K562 (cell line): ENCODE data around the gene ZNF740. TPM values are rescaled to one million over a fixed set of nuclear protein-coding genes. Genes with fewer than 3 reads are reported as not detected.

Source experiments
- ATAC-seq: fragments of 200-7000 bp; cut with Tn5 transposase; 3 replicates; pipeline ENCODE4 v1.9.1; 2020; ENCODE audit warnings: moderate library complexity
- BruUV-seq: library from RNA; stranded (reverse); fragments of 400-500 nt; replicated peaks from 2 replicates; lab custom pipeline; 2021; lab: Mats Ljungman, UMichigan
- CTCF ChIA-PET: fragments of 300-600 bp; formaldehyde crosslinking; extraction: SDS; loops from one replicate; lab custom pipeline; 2021; ENCODE audit warnings: low intra/inter-chr PET ratio; lab: Yijun Ruan, JAX
- POLR2A ChIA-PET: fragments of 300-600, 350-650 bp; sonication (Branson Sonifier 250); formaldehyde crosslinking; extraction: SDS; loops from one replicate; lab custom pipeline; 2021; ENCODE audit warnings: antibody characterized with exemption, inconsistent platforms; lab: Yijun Ruan, JAX
- DNase-seq, 4 experiments: peaks; one replicate each; pipeline versions ENCODE4 v3.0.0 to v3.0.0-alpha.2; 2011 to 2018; ENCODE audit warnings: low spot score in 3 of 4, mixed read lengths in 3 of 4; ENCODE audit errors: extremely low read depth in 1 of 4
- FAIRE-seq: peaks from 2 replicates; lab custom pipeline; 2011; peaks lifted over from hg19 to GRCh38; lab: Jason Lieb, UNC
- H2AFZ ChIP-seq: 2 replicates; pipeline ENCODE4 v1.6.0; 2011; ENCODE audit warnings: low read depth, low read length, control low read depth, inconsistent platforms
- H3K27ac ChIP-seq: fragments of 200-600 bp; 3 replicates; pipeline ENCODE4 v1.8.0; 2011; ENCODE audit warnings: low read depth, mild to moderate bottlenecking, control low read depth, inconsistent platforms, low read length, moderate library complexity, mixed read lengths; ENCODE audit errors: extremely low read depth
- H3K27me3 ChIP-seq, 2 experiments: fragments of 300-600 bp in 1 of 2; 2 replicates in 1 of 2; 3 replicates in 1 of 2; pipeline versions ENCODE4 v1.6.0 to v1.8.0; 2011; ENCODE audit warnings: inconsistent platforms in 2 of 2, low read length in 2 of 2, mild to moderate bottlenecking in 1 of 2, mixed read lengths in 1 of 2, moderate library complexity in 1 of 2; ENCODE audit not compliant: control insufficient read depth in 2 of 2, insufficient read depth in 2 of 2
- H3K36me3 ChIP-seq: fragments of 300-600 bp; 3 replicates; pipeline ENCODE4 v1.8.0; 2011; ENCODE audit warnings: mild to moderate bottlenecking, low read length, inconsistent platforms; ENCODE audit not compliant: control insufficient read depth, insufficient read depth
- H3K4me1 ChIP-seq, 2 experiments: fragments of 200-600 bp in 1 of 2; replicated peaks in 1 of 2; 2 replicates in 1 of 2; 3 replicates in 1 of 2; pipeline versions ENCODE4 v1.5.1 to v1.8.0; 2011; ENCODE audit warnings: inconsistent platforms in 2 of 2, low read length in 2 of 2, mild to moderate bottlenecking in 1 of 2, mixed read lengths in 1 of 2, moderate library complexity in 1 of 2; ENCODE audit not compliant: control insufficient read depth in 2 of 2, insufficient read depth in 2 of 2
- H3K4me2 ChIP-seq: 2 replicates; pipeline ENCODE4 v1.6.1; 2011; ENCODE audit warnings: low read length, control low read depth, inconsistent platforms, mixed read lengths; ENCODE audit not compliant: insufficient read depth
- H3K4me3 ChIP-seq: fragments of 200-600 bp; sonication (generic), shearing (Covaris generic); 2 replicates; pipeline ENCODE4 v1.5.1; 2016; ENCODE audit warnings: control low read depth, inconsistent platforms
- H3K79me2 ChIP-seq: fragments of 200-600 bp; 3 replicates; pipeline ENCODE4 v1.8.0; 2011; ENCODE audit warnings: low read length, inconsistent platforms; ENCODE audit not compliant: control insufficient read depth, insufficient read depth
- H3K9ac ChIP-seq, 2 experiments: 2 replicates each; pipeline versions ENCODE4 v1.6.0 to v1.6.1; 2011; ENCODE audit warnings: low read depth in 2 of 2, low read length in 2 of 2, control low read depth in 1 of 2, inconsistent platforms in 1 of 2, mild to moderate bottlenecking in 1 of 2, mixed read lengths in 1 of 2; ENCODE audit not compliant: insufficient read depth in 1 of 2
- H3K9me1 ChIP-seq: one replicate; pipeline ENCODE4 v1.6.0; 2011; ENCODE audit warnings: inconsistent platforms, mild to moderate bottlenecking, low read length, moderate library complexity; ENCODE audit not compliant: control insufficient read depth, insufficient read depth
- H3K9me3 ChIP-seq: replicated peaks from 2 replicates; pipeline ENCODE4 v1.5.1; 2011; ENCODE audit warnings: low read depth, low read length, inconsistent platforms; ENCODE audit not compliant: control insufficient read depth, insufficient read depth
- H4K20me1 ChIP-seq: replicated peaks from 2 replicates; pipeline ENCODE4 v1.6.1; 2011; ENCODE audit warnings: low read length, inconsistent platforms, mixed read lengths; ENCODE audit not compliant: control insufficient read depth, insufficient read depth
- ARNT ChIP-seq, 2 experiments: fragments of 450-650 bp; IDR thresholded peaks; 2 replicates each; pipeline ENCODE4 v1.6.1; 2016; ENCODE audit warnings: mild to moderate bottlenecking in 1 of 2
- EP400 ChIP-seq: fragments of 450-650 bp; IDR thresholded peaks from 2 replicates; pipeline ENCODE4 v1.6.1; 2017; ENCODE audit warnings: antibody characterized with exemption, mild to moderate bottlenecking, moderate library complexity
- GTF2F1 ChIP-seq: IDR thresholded peaks from 2 replicates; pipeline ENCODE4 v1.6.1; 2011; ENCODE audit warnings: low read depth, low read length, improper control_type of control experiment
- HNRNPLL ChIP-seq: fragments of 200-400 bp; formaldehyde crosslinking; IDR thresholded peaks from 2 replicates; pipeline ENCODE4 v1.6.1; 2017; ENCODE audit warnings: low read length, low read depth, mild to moderate bottlenecking; ENCODE audit not compliant: poor library complexity, severe bottlenecking
- ID3 ChIP-seq, 2 experiments: fragments of 250-450 bp in 1 of 2; fragments of 450-650 bp in 1 of 2; sonication (Bioruptor Pico) in 1 of 2; IDR thresholded peaks; 2 replicates each; pipeline versions ENCODE4 v1.6.1 to v1.8.0; 2016 to 2021; ENCODE audit warnings: mild to moderate bottlenecking in 2 of 2, moderate library complexity in 2 of 2, missing compliant biosample characterization in 1 of 2, missing genetic modification characterization in 1 of 2
- KAT7 ChIP-seq: sonication (generic); formaldehyde crosslinking; IDR thresholded peaks from 2 replicates; pipeline ENCODE4 v1.8.0; 2022; ENCODE audit warnings: missing genetic modification reagents, mild to moderate bottlenecking, borderline replicate concordance
- MCM3 ChIP-seq: fragments of 450-650 bp; IDR thresholded peaks from 2 replicates; pipeline ENCODE4 v1.6.1; 2016
- NFATC3 ChIP-seq: fragments of 450-650 bp; IDR thresholded peaks from 2 replicates; pipeline ENCODE4 v1.6.1; 2017; ENCODE audit warnings: mild to moderate bottlenecking
- NR2F6 ChIP-seq: fragments of 450-650 bp; formaldehyde crosslinking; IDR thresholded peaks from 2 replicates; pipeline ENCODE4 v1.4.0; 2020; ENCODE audit warnings: mild to moderate bottlenecking
- POLR3A ChIP-seq: IDR thresholded peaks from 2 replicates; pipeline ENCODE4 v1.6.1; 2011; ENCODE audit warnings: borderline replicate concordance, mild to moderate bottlenecking, moderate library complexity; ENCODE audit not compliant: insufficient read length, insufficient read depth; ENCODE audit errors: extremely low read depth
- PYGO2 ChIP-seq: fragments of 450-650 bp; IDR thresholded peaks from 2 replicates; pipeline ENCODE4 v1.6.1; 2016; ENCODE audit warnings: mild to moderate bottlenecking, missing genetic modification characterization, moderate library complexity, missing compliant biosample characterization
- SIX5 ChIP-seq, 2 experiments: IDR thresholded peaks; 2 replicates each; pipeline ENCODE4 v1.6.1; 2011; ENCODE audit warnings: low read length in 2 of 2, borderline replicate concordance in 1 of 2, low read depth in 1 of 2, mild to moderate bottlenecking in 1 of 2, moderate library complexity in 1 of 2; ENCODE audit not compliant: insufficient read depth in 1 of 2
- YBX1 ChIP-seq: fragments of 450-650 bp; IDR thresholded peaks from 2 replicates; pipeline ENCODE4 v1.7.1; 2016; ENCODE audit warnings: mild to moderate bottlenecking
- ZBED1 ChIP-seq: IDR thresholded peaks from 2 replicates; pipeline ENCODE4 v1.6.1; 2014
- ZFP91 ChIP-seq: sonication (generic); formaldehyde crosslinking; IDR thresholded peaks from 2 replicates; pipeline ENCODE4 v1.8.0; 2022; ENCODE audit warnings: mild to moderate bottlenecking, missing genetic modification reagents
- ZFPM2 ChIP-seq: fragments of 250-450 bp; sonication (Bioruptor Pico); IDR thresholded peaks from 2 replicates; pipeline ENCODE4 v1.5.1; 2022; ENCODE audit warnings: mild to moderate bottlenecking
- ZKSCAN1 ChIP-seq: fragments of 150-350 bp; IDR thresholded peaks from 2 replicates; pipeline ENCODE4 v1.6.1; 2016; ENCODE audit warnings: low read depth, low read length
- ZNF140 ChIP-seq: fragments of 250-450 bp; sonication (Bioruptor Pico); IDR thresholded peaks from 2 replicates; pipeline ENCODE4 v1.8.0; 2021; ENCODE audit warnings: moderate library complexity, mild to moderate bottlenecking, inconsistent platforms
- ZNF263 ChIP-seq: sonication (generic); formaldehyde crosslinking; IDR thresholded peaks from 2 replicates; pipeline ENCODE4 v1.8.0; 2022; ENCODE audit warnings: mild to moderate bottlenecking, missing genetic modification reagents, borderline replicate concordance
- ZNF384 ChIP-seq: IDR thresholded peaks from 2 replicates; pipeline ENCODE4 v1.6.1; 2012; ENCODE audit warnings: low read depth, low read length, improper control_type of control experiment
- WGBS: fragments of 100-300 bp; shearing (Covaris generic); methylation state at CpG from one replicate; pipeline ENCODE4 v1.1.6; 2016; ENCODE audit warnings: low coverage, mixed read lengths; ENCODE audit not compliant: insufficient coverage; ENCODE audit errors: missing lambda C conversion rate; 5-methylcytosine and 5-hydroxymethylcytosine counted together
- in situ Hi-C: fragments of 300-500 bp; cut with MboI; formaldehyde crosslinking; loops from 4 replicates; pipeline ENCODE4 v1.15.0; 2018; ENCODE audit warnings: inconsistent platforms, mixed read lengths
- intact Hi-C: fragments of 100-400 bp; cut with micrococcal nuclease; formaldehyde crosslinking; loops from 2 replicates; pipeline ENCODE4 v1.14.2; 2022
- polyA plus RNA-seq, 8 experiments: library from polyadenylated mRNA; depleted of rRNA in 4 of 8; stranded (reverse) in 5 of 8; unstranded in 3 of 8; fragments of >200 nt; fragmentation: Nextera tagmentation in 2 of 8; fragmentation: Illumina TruSeq in 1 of 8; extraction: Ambion mirVana in 2 of 8; extraction: Trizol in 1 of 8; gene quantifications; 2 replicates each; pipeline versions ENCODE4 v1.2.1 to v1.2.3, GENCODE V29; 2011 to 2014; ENCODE audit warnings: inconsistent platforms in 1 of 8, missing spikeins in 1 of 8
- total RNA-seq, 7 experiments: library from RNA; depleted of rRNA in 6 of 7; stranded (reverse); fragments of >200 nt in 6 of 7; fragmentation: Illumina TruSeq in 2 of 7; extraction: Trizol in 2 of 7; gene quantifications; 2 replicates each; pipeline versions ENCODE4 v1.2.1 to v1.2.3, GENCODE V29; 2011 to 2021; ENCODE audit warnings: low replicate concordance in 1 of 7

ZNF740 gene
- total and polyA plus RNA-seq, 9 of the 15 experiments (the other 6 are each of a cell fraction or from before 2014, with no cell fraction given): 0.57 to 46.4 (median 18.6) TPM

GRCh38 chr12:53233671-53234121 is 53.2 kb downstream of the ZNF740 start:
- no peak for ATAC-seq
- FAIRE-seq: no peak
- H3K27me3 ChIP-seq: no peaks in the 10 kb centered on the region
- H3K4me1 ChIP-seq: peaks cover 13 to 28% of the 10 kb centered on the region in 2 experiments
- no peak overlapping the region for H3K27ac ChIP-seq
- no peaks in the 10 kb centered on the region for H3K9me1 ChIP-seq
- TF ChIP-seq HNRNPLL: no peak
- no peak for TF ChIP-seq ZFPM2 (CRISPR knock-in tag)
- no peak for TF ChIP-seq GTF2F1
- no peak for TF ChIP-seq EP400
- no peak for TF ChIP-seq NFATC3
- no peak for TF ChIP-seq ZFP91 (CRISPR knock-in tag)
- no peak for TF ChIP-seq ID3 (CRISPR knock-in tag; IDR thresholded peaks at IDR 0.05)
- TF ChIP-seq ID3 (tag; IDR thresholded peaks at IDR 0.05): no peak
- no peak for TF ChIP-seq YBX1
- no peak for TF ChIP-seq ZKSCAN1
- no peak for TF ChIP-seq ZNF263 (CRISPR knock-in tag)
- TF ChIP-seq ZBED1: no peak
- TF ChIP-seq ZNF384: no peak
- no peak for TF ChIP-seq MCM3
- TF ChIP-seq ZNF140 (CRISPR knock-in tag): no peak
- TF ChIP-seq PYGO2 (tag): no peak
- TF ChIP-seq SIX5 (IDR thresholded peaks at IDR 0.05; ENCODE audit: borderline replicate concordance in 1 of 2, insufficient read depth in 1 of 2, low read depth in 1 of 2, low read length in 2 of 2): no peak
- no peak for TF ChIP-seq ARNT (IDR thresholded peaks at IDR 0.05)
- no peak for TF ChIP-seq POLR3A
- no peak for TF ChIP-seq KAT7 (CRISPR knock-in tag)
- no peak for TF ChIP-seq NR2F6
- no peak overlapping the region for H3K4me2 ChIP-seq
- intact Hi-C loops (no loop called here), in situ Hi-C loops (no loop called here)
- H4K20me1 ChIP-seq: no peaks in the 10 kb centered on the region; the same call in 1 of the 2 replicates
- H3K9ac ChIP-seq: 0 out of 4 replicates have a peak overlapping the region, but pooled peaks of 1 of the 2 experiments have one; percentile 8
- H3K4me3 ChIP-seq: no peak overlapping the region
- ChIA-PET POLR2A (interaction anchor here (0.9 to 1.4 kb wide), 4 partner anchors 9 to 12 kb away, joined by 3 to 8 read pairs (median 4); a partner anchor contains a TSS), CTCF (no interaction called here)
- no TSS peak for BruUV-seq
- no peak overlapping the region for H2AFZ ChIP-seq
- no peaks in the 10 kb centered on the region for H3K79me2 ChIP-seq
- no peaks in the 10 kb centered on the region for H3K36me3 ChIP-seq
- DNase-seq: peak in 1 of 4 experiments; percentile 25
- 10% methylated on average over 4 of the region's 7 CpGs for WGBS
- no peaks in the 10 kb centered on the region for H3K9me3 ChIP-seq
